Measurements from ENCODE around the gene HTT-AS.

DNA sequence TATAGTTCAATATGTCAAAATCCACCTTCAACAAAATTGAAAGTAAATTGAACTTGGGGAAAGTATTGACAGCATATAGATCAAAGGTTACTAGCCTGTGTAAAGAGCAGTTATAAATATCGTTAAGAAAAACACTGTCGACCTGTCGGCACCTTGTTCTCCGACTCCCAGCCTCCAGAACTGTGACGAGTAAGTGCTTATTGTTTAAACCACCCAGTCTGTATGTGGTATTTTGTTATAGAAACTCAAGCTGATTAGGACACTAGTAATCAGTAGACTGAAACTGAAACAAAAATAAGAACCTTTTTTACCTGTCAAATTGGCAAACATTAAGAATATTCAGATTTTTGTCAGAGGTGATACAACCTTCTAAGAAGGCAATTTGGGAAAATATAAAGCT lies 17.1 kb upstream of the HTT-AS start:
- TF ChIP-seq, protein P1, sequence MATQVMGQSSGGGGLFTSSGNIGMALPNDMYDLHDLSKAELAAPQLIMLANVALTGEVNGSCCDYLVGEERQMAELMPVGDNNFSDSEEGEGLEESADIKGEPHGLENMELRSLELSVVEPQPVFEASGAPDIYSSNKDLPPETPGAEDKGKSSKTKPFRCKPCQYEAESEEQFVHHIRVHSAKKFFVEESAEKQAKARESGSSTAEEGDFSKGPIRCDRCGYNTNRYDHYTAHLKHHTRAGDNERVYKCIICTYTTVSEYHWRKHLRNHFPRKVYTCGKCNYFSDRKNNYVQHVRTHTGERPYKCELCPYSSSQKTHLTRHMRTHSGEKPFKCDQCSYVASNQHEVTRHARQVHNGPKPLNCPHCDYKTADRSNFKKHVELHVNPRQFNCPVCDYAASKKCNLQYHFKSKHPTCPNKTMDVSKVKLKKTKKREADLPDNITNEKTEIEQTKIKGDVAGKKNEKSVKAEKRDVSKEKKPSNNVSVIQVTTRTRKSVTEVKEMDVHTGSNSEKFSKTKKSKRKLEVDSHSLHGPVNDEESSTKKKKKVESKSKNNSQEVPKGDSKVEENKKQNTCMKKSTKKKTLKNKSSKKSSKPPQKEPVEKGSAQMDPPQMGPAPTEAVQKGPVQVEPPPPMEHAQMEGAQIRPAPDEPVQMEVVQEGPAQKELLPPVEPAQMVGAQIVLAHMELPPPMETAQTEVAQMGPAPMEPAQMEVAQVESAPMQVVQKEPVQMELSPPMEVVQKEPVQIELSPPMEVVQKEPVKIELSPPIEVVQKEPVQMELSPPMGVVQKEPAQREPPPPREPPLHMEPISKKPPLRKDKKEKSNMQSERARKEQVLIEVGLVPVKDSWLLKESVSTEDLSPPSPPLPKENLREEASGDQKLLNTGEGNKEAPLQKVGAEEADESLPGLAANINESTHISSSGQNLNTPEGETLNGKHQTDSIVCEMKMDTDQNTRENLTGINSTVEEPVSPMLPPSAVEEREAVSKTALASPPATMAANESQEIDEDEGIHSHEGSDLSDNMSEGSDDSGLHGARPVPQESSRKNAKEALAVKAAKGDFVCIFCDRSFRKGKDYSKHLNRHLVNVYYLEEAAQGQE (IDR thresholded peaks at IDR 0.05; ENCODE audit: insufficient read depth in 1 of 2, low read depth in 2 of 2, low read length in 2 of 2): no peak
- TF ChIP-seq POLR2AphosphoS5 (IDR thresholded peaks at IDR 0.05; ENCODE audit: low read depth, low read length) (no peak), SIN3A (IDR thresholded peaks at IDR 0.05; ENCODE audit: borderline replicate concordance, insufficient read depth, low read length) (no peak)

Data from PFSK-1 (cell line).